ENCODE results near the gene CHPT1. TPM values are rescaled to one million over a fixed set of nuclear protein-coding genes. Genes with fewer than 3 reads are reported as not detected.

CHPT1 gene
- total RNA-seq, 2 experiments from 2014 or later = 12.6 to 13.1 TPM

GRCh38 chr12:101748907-101749306, 51.5 kb downstream of the CHPT1 start:
- Mint-ChIP-seq H3K4me1 (ENCODE audit: low read depth) (peaks cover 10% of the 10 kb centered on the region), H3K9me3 (ENCODE audit: insufficient read depth) (no peaks in the 10 kb centered on the region), H3K4me3 (no peak overlapping the region), H3K27me3 (ENCODE audit: low read depth) (no peaks in the 10 kb centered on the region), H3K36me3 (ENCODE audit: low read depth) (peaks cover 76% of the 10 kb centered on the region), H3K27ac (no peak overlapping the region)
- ChIA-PET CTCF (interaction anchor here (0.8 to 1.2 kb wide), 5 partner anchors 11 to 184 kb away, joined by 3 to 5 read pairs (median 3); no protein-coding TSS in a partner anchor), POLR2A (no interaction called here)
- DNase-seq (no peak), ATAC-seq (no peak)

DNA sequence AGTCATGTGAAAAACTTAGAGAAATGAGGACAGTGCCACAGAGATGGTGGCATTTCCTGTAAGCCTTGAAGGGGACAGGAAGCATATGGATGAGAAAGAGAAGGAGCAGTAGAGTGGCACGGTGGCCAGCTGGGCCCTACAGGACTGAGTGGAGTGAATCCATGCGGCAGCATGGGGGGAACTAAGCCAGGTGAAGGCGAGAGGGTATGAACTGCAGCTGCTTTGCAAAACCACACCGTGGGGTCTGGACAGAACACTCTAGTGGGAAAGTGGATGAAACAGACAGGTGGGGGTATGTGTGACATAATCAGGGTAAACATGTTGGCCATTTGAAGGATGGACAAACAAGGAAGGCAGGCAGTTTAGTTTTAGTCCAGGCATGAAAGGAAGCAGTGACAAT, 52.2 kb downstream of the CHPT1 start:
- ATAC-seq = no peak
- Mint-ChIP-seq H3K27me3 (ENCODE audit: low read depth) (no peaks in the 10 kb centered on the region), H3K4me1 (ENCODE audit: low read depth) (peaks cover 4% of the 10 kb centered on the region), H3K9me3 (ENCODE audit: insufficient read depth) (no peaks in the 10 kb centered on the region), H3K4me3 (no peak overlapping the region), H3K36me3 (ENCODE audit: low read depth) (peaks cover 70% of the 10 kb centered on the region), H3K27ac (peak overlapping the region; percentile 4)
- no peak for DNase-seq
- CTCF ChIA-PET = interaction anchor here (0.8 kb wide), 1 partner anchor 10 kb away, joined by 4 read pairs; no protein-coding TSS in a partner anchor
- POLR2A ChIA-PET = no interaction called here

GRCh38 chr12:101750152-101750551, 52.7 kb downstream of the CHPT1 start:
- Mint-ChIP-seq H3K4me3 (no peak overlapping the region), H3K27me3 (ENCODE audit: low read depth) (no peaks in the 10 kb centered on the region), H3K36me3 (ENCODE audit: low read depth) (peaks cover 70% of the 10 kb centered on the region), H3K27ac (no peak overlapping the region), H3K4me1 (ENCODE audit: low read depth) (peaks cover 4% of the 10 kb centered on the region), H3K9me3 (ENCODE audit: insufficient read depth) (no peaks in the 10 kb centered on the region)
- no peak for DNase-seq
- ChIA-PET POLR2A (no interaction called here), CTCF (interaction anchor here (0.8 kb wide), 1 partner anchor 10 kb away, joined by 4 read pairs; no protein-coding TSS in a partner anchor)
- no peak for ATAC-seq

DNA sequence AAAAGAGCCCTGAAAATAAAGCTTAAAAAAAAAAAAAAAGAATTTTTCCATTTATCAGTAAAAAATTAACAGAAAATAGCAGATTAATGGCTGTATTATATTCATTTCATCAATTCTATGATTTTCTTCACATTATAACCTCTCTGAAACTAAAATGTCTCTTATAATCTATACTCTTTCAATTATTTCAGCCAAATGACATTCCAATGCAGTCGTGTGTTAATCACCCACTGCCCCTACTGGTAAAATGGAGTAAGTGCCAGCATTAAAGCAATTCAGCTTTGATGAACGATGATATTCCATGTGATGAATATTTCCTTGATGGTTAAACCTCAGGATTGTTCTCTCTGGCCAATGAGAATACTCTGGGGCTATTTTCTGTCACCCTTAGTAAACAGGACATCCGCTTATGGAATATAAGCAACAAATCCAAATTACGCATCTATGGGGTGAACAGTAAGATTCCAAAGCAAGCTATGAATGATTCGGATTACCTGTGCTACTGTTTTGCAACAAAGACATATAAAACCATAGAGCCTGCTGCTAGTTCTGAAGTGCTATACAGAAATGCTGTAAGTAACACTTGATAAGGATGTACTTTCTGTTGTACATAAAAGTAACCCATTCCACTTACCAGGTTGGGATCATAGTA, 62.1 kb downstream of the CHPT1 start:
- H3K36me3 Mint-ChIP-seq (ENCODE audit: low read depth) = peaks cover 55% of the 10 kb centered on the region
- ATAC-seq = no peak
- no peak overlapping the region for H3K4me3 Mint-ChIP-seq
- no peaks in the 10 kb centered on the region for H3K4me1 Mint-ChIP-seq (ENCODE audit: low read depth)
- H3K27me3 Mint-ChIP-seq (ENCODE audit: low read depth) = no peaks in the 10 kb centered on the region
- DNase-seq = no peak
- H3K27ac Mint-ChIP-seq = no peak overlapping the region
- POLR2A ChIA-PET = interaction anchor here (0.6 kb wide), 1 partner anchor 391 kb away, joined by 3 read pairs; no protein-coding TSS in a partner anchor
- H3K9me3 Mint-ChIP-seq (ENCODE audit: insufficient read depth) = no peaks in the 10 kb centered on the region
- CTCF ChIA-PET = interaction anchor here (0.6 to 2.6 kb wide), 27 partner anchors 8 to 352 kb away, joined by 3 to 13 read pairs (median 4); partner anchors contain the start of genes ARL1 and GNPTAB

DNA sequence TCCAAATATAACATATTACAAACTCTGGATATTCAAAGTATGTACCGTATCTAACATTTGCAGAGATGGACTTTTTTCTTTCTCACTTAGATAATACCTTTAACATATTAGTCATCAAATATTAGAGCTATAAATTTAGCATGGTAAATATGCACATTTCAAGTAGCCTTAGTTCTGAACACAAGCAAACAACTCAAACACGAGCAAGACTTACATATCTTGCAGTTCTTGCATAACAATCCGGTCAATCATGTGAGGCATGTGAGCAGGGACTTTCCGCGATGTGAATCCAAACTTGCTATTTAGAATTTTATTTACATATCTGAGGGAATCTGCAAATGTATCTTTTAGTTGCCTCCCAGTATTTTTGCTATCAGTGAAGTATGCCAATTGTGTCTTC, 63.9 kb downstream of the CHPT1 start:
- Mint-ChIP-seq H3K4me3 (no peak overlapping the region), H3K9me3 (ENCODE audit: insufficient read depth) (no peaks in the 10 kb centered on the region), H3K27me3 (ENCODE audit: low read depth) (no peaks in the 10 kb centered on the region), H3K27ac (no peak overlapping the region), H3K36me3 (ENCODE audit: low read depth) (peaks cover 57% of the 10 kb centered on the region), H3K4me1 (ENCODE audit: low read depth) (no peaks in the 10 kb centered on the region)
- ATAC-seq (no peak), DNase-seq (no peak)
- ChIA-PET CTCF (interaction anchor here (0.9 to 2.6 kb wide), 6 partner anchors 11 to 347 kb away, joined by 3 to 13 read pairs (median 5); partner anchors contain the start of gene GNPTAB), POLR2A (interaction anchor here (0.9 kb wide), 1 partner anchor 91 kb away, joined by 3 read pairs; no protein-coding TSS in a partner anchor)

GRCh38 chr12:101761781-101762180, 64.3 kb downstream of the CHPT1 start:
- H3K27me3 Mint-ChIP-seq (ENCODE audit: low read depth) = no peaks in the 10 kb centered on the region
- no peak overlapping the region for H3K27ac Mint-ChIP-seq
- H3K36me3 Mint-ChIP-seq (ENCODE audit: low read depth) = peaks cover 55% of the 10 kb centered on the region
- POLR2A ChIA-PET = no interaction called here
- H3K4me3 Mint-ChIP-seq = no peak overlapping the region
- CTCF ChIA-PET = interaction anchor here (0.9 to 2.1 kb wide), 6 partner anchors 11 to 347 kb away, joined by 3 to 6 read pairs (median 3); no protein-coding TSS in a partner anchor
- no peaks in the 10 kb centered on the region for H3K9me3 Mint-ChIP-seq (ENCODE audit: insufficient read depth)
- DNase-seq (no peak), ATAC-seq (no peak)
- H3K4me1 Mint-ChIP-seq (ENCODE audit: low read depth) = no peaks in the 10 kb centered on the region

- Mint-ChIP-seq H3K27ac (no peak overlapping the region), H3K27me3 (ENCODE audit: low read depth) (no peaks in the 10 kb centered on the region), H3K4me3 (no peak overlapping the region), H3K36me3 (ENCODE audit: low read depth) (peaks cover 53% of the 10 kb centered on the region), H3K4me1 (ENCODE audit: low read depth) (no peaks in the 10 kb centered on the region), H3K9me3 (ENCODE audit: insufficient read depth) (no peaks in the 10 kb centered on the region)
- ATAC-seq (no peak), DNase-seq (no peak)
- POLR2A ChIA-PET = no interaction called here
- CTCF ChIA-PET = interaction anchor here (1.4 to 1.5 kb wide), 2 partner anchors 8 to 77 kb away, joined by 3 to 6 read pairs; no protein-coding TSS in a partner anchor
Measured at GRCh38 chr12:101763246-101763931, 65.9 kb downstream of the CHPT1 start.

GRCh38 chr12:101764051-101764792, 66.8 kb downstream of the CHPT1 start:
- no peak overlapping the region for H3K27ac Mint-ChIP-seq
- POLR2A ChIA-PET = no interaction called here
- H3K36me3 Mint-ChIP-seq (ENCODE audit: low read depth) = peaks cover 54% of the 10 kb centered on the region
- no peaks in the 10 kb centered on the region for H3K27me3 Mint-ChIP-seq (ENCODE audit: low read depth)
- no peak overlapping the region for H3K4me3 Mint-ChIP-seq
- CTCF ChIA-PET = interaction anchor here (0.7 to 1.5 kb wide), 4 partner anchors 9 to 76 kb away, joined by 3 to 6 read pairs (median 4); no protein-coding TSS in a partner anchor
- H3K9me3 Mint-ChIP-seq (ENCODE audit: insufficient read depth) = no peaks in the 10 kb centered on the region
- DNase-seq (no peak), ATAC-seq (no peak)
- H3K4me1 Mint-ChIP-seq (ENCODE audit: low read depth) = no peaks in the 10 kb centered on the region

DNA sequence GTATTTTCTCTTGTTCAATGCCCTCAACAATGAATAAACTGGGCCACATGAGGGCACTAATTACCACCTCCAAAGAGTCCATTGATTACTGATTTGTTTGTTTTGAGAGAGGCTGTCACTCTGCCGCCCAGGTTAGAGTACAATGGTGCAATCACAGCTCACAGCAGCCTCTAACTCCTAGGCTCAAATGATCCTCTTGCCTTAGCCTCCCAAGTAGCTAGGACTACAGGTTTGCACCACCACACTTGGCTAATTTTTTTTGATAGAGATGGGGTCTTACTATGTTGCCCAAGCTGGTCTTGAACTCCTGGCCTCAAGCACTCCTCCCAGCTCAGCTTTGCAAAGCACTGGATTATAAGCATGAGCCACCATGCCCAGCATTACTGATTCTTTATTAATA, 70.1 kb downstream of the CHPT1 start:
- ChIA-PET POLR2A (no interaction called here), CTCF (interaction anchor here (0.9 to 4.4 kb wide), 3 partner anchors 27 to 72 kb away, joined by 3 to 31 read pairs (median 12); partner anchors contain the start of gene GNPTAB)
- Mint-ChIP-seq H3K36me3 (ENCODE audit: low read depth) (peaks cover 67% of the 10 kb centered on the region), H3K9me3 (ENCODE audit: insufficient read depth) (no peaks in the 10 kb centered on the region), H3K4me1 (ENCODE audit: low read depth) (peaks cover 13% of the 10 kb centered on the region), H3K27me3 (ENCODE audit: low read depth) (no peaks in the 10 kb centered on the region), H3K27ac (no peak overlapping the region), H3K4me3 (no peak overlapping the region)
- no peak for DNase-seq
- ATAC-seq = no peak

DNA sequence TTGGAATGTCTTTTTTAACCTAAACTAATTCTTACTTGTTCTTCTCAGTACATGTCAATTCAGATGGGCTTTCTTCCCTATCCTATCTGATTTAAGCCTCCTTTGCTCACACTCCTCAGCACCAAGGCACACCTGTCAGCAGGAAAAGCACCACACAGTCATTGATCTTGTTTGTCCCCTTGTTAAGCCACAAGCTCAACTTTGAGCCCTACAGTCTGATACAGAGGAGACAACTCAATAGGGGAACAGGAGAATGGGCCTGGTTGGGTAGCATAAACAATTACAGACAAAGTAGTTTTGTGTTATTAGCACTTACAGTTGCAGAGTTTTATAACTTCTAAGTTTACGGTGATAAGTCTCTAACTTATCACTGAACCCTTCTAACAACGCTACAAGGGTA, 71.3 kb downstream of the CHPT1 start:
- no peak for DNase-seq
- peak overlapping the region; percentile 41 for H3K27ac Mint-ChIP-seq
- H3K36me3 Mint-ChIP-seq (ENCODE audit: low read depth) = peaks cover 69% of the 10 kb centered on the region
- no peak overlapping the region for H3K4me3 Mint-ChIP-seq
- H3K4me1 Mint-ChIP-seq (ENCODE audit: low read depth) = peaks cover 20% of the 10 kb centered on the region
- no peaks in the 10 kb centered on the region for H3K27me3 Mint-ChIP-seq (ENCODE audit: low read depth)
- no peaks in the 10 kb centered on the region for H3K9me3 Mint-ChIP-seq (ENCODE audit: insufficient read depth)
- CTCF ChIA-PET = interaction anchor here (0.5 to 4.4 kb wide), 5 partner anchors 9 to 591 kb away, joined by 3 to 31 read pairs (median 7); partner anchors contain the start of gene GNPTAB
- POLR2A ChIA-PET = no interaction called here
- ATAC-seq = no peak

- no peak for DNase-seq
- ChIA-PET POLR2A (interaction anchor here (0.7 kb wide), 1 partner anchor 285 kb away, joined by 3 read pairs; no protein-coding TSS in a partner anchor), CTCF (interaction anchor here (2.4 to 4.4 kb wide), 2 partner anchors 61 to 70 kb away, joined by 13 to 31 read pairs; partner anchors contain the start of gene GNPTAB)
- Mint-ChIP-seq H3K9me3 (ENCODE audit: insufficient read depth) (no peaks in the 10 kb centered on the region), H3K36me3 (ENCODE audit: low read depth) (peaks cover 65% of the 10 kb centered on the region), H3K27me3 (ENCODE audit: low read depth) (no peaks in the 10 kb centered on the region), H3K27ac (no peak overlapping the region), H3K4me1 (ENCODE audit: low read depth) (peaks cover 27% of the 10 kb centered on the region), H3K4me3 (no peak overlapping the region)
- ATAC-seq = no peak
Measured at GRCh38 chr12:101769865-101770264, 72.4 kb downstream of the CHPT1 start.
